ENCODE measurements around the gene CCNB1IP1.

- TF ChIP-seq HMGXB4 (CRISPR knock-in tag; IDR thresholded peaks at IDR 0.05) (no peak), CTCF (IDR thresholded peaks at IDR 0.05) (no peak), JUN (CRISPR knock-in tag; IDR thresholded peaks at IDR 0.05) (no peak), PRDM15 (CRISPR knock-in tag; IDR thresholded peaks at IDR 0.05) (no peak), GTF2I (CRISPR knock-in tag; conservative IDR thresholded peaks at IDR 0.05) (no peak), ATF3 (CRISPR knock-in tag; conservative IDR thresholded peaks at IDR 0.05) (no peak), ETV6 (CRISPR knock-in tag; IDR thresholded peaks at IDR 0.05) (no peak), PRRX2 (CRISPR knock-in tag; IDR thresholded peaks at IDR 0.05) (no peak), E2F1 (CRISPR knock-in tag; IDR thresholded peaks at IDR 0.05) (no peak)
Measured at GRCh38 chr14:20278414-20278813, 54.7 kb downstream of the CCNB1IP1 start.
